ENCODE results near the gene MVB12A. TPM values are rescaled to one million over a fixed set of nuclear protein-coding genes. Genes with fewer than 3 reads are reported as not detected.

Gene MVB12A
- total and polyA plus RNA-seq, 2 of the 8 experiments (the other 6 are each of a cell fraction or from before 2014, with no cell fraction given), result 37.9 to 76.6 TPM

DNA sequence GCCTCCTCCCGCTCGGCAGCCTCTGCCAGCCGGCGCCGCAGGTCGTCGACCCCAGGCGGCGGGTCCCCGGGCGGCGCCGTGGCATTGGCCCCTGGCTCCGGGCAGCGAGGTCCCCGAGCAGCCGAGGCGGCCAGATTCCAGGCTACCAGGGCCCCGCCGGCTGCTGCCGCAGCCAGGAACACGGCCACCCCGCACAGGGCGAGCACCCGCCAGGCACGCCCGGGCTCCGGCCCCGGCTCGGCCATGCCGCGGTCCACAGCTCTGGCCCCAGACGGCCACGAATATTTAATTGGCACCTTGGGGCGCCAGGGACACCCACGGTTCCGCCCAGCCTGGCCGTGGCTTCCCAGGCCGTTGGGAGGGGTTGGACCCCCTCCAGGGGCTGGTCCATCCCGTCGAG, 25.9 kb upstream of the MVB12A start, which contains the start of gene CCDC194:
Gene CCDC194 (minus strand): TSS at position 283 of the 400 bp plus-strand sequence. CDS start 38 bp downstream, at position 245.
- Histone ChIP-seq H3K18ac (ENCODE audit: extremely low read depth, low read length) (no peak within 1 kb of the TSS), H3K56ac (replicated peaks; ENCODE audit: insufficient read length, low read depth, low read length) (no peak within 1 kb of the TSS), H3K23me2 (ENCODE audit: low read depth, low read length) (peaks cover 11% of the 10 kb centered on the region), H3K9me3 (ENCODE audit: insufficient read depth in 2 of 2, low read depth in 1 of 2, low read length in 1 of 2) (no peaks in the 10 kb centered on the region), H3K14ac (ENCODE audit: insufficient read length) (no peak within 1 kb of the TSS), H2AK5ac (ENCODE audit: low read depth, low read length) (no peak within 1 kb of the TSS), H3K23ac (ENCODE audit: insufficient read length) (no peak within 1 kb of the TSS), H3K27ac (ENCODE audit: low read depth, low read length) (no peak within 1 kb of the TSS), H4K91ac (replicated peaks; ENCODE audit: insufficient read length, low read length) (no peak within 1 kb of the TSS), H3K4me1 (replicated peaks in 1 of 4; ENCODE audit: control insufficient read depth in 3 of 4, insufficient read depth in 4 of 4, low read length in 3 of 4) (peaks cover 0 to 6% (median 3%) of the 10 kb centered on the region in 4 experiments; a peak in 4 of 7 replicates), H4K5ac (ENCODE audit: insufficient read length, low read depth, low read length) (no peak within 1 kb of the TSS), H3K9ac (replicated peaks in 1 of 4; ENCODE audit: extremely low read depth in 1 of 4, low read depth in 3 of 4, low read length in 3 of 4) (no peak within 1 kb of the TSS), H3K36me3 (ENCODE audit: control insufficient read depth in 2 of 4, insufficient read depth in 4 of 4, low read length in 3 of 4) (peaks cover 0 to 6% (median 0%) of the 10 kb centered on the region in 4 experiments; a peak in 2 of 8 replicates), H3K4me3 (ENCODE audit: extremely low read depth in 1 of 4, insufficient read depth in 2 of 4, low read depth in 3 of 4, low read length in 4 of 4) (no peak within 1 kb of the TSS), H2BK15ac (ENCODE audit: low read length) (no peak within 1 kb of the TSS), H2BK20ac (ENCODE audit: low read length) (no peak within 1 kb of the TSS), H3K79me2 (ENCODE audit: control insufficient read depth in 1 of 2, insufficient read depth in 2 of 2, low read length in 2 of 2) (no peaks in the 10 kb centered on the region), H4K20me1 (replicated peaks in 1 of 2; ENCODE audit: control insufficient read depth in 1 of 2, insufficient read depth in 2 of 2, low read length in 2 of 2) (no peaks in the 10 kb centered on the region), H2BK12ac (ENCODE audit: low read depth, low read length) (no peak within 1 kb of the TSS), H3K4me2 (ENCODE audit: insufficient read depth in 1 of 2, low read depth in 2 of 2, low read length in 2 of 2) (no peak within 1 kb of the TSS), H3K79me1 (ENCODE audit: low read depth, low read length) (no peaks in the 10 kb centered on the region), H2BK5ac (ENCODE audit: low read depth, low read length) (no peak within 1 kb of the TSS), H3K4ac (replicated peaks; ENCODE audit: insufficient read length, low read depth, low read length) (no peak within 1 kb of the TSS), H2AFZ (ENCODE audit: low read length) (no peak within 1 kb of the TSS), H3K27me3 (replicated peaks in 1 of 4; ENCODE audit: control insufficient read depth in 3 of 4, extremely low read depth in 1 of 4, insufficient read depth in 3 of 4, low read length in 3 of 4) (peaks cover 0 to 5% (median 0%) of the 10 kb centered on the region in 4 experiments; a peak in 2 of 7 replicates), H4K8ac (ENCODE audit: extremely low read depth, insufficient read depth, low read length) (no peak within 1 kb of the TSS), H2BK120ac (replicated peaks; ENCODE audit: low read depth, low read length) (no peak within 1 kb of the TSS)
- FAIRE-seq (no peak), DNase-seq (ENCODE audit: low read depth in 1 of 2, low spot score in 2 of 2) (no peak)
- ChIA-PET POLR2A (ENCODE audit: partially characterized antibody) (interaction anchor here (0.6 to 2.9 kb wide), 6 partner anchors 11 to 101 kb away, joined by 3 to 12 read pairs (median 3); partner anchors contain the start of genes BST2, DDA1 and MVB12A), CTCF (ENCODE audit: partially characterized antibody) (interaction anchor here (0.6 to 13.5 kb wide), 31 partner anchors 8 to 1900 kb away, joined by 3 to 153 read pairs (median 4); partner anchors contain the start of genes MVB12A, NXNL1 and TMEM221)
- WGBS, 2 experiments (ENCODE audit: extremely low coverage in 1 of 2, insufficient coverage in 1 of 2, insufficient read length in 1 of 2, insufficient replicate concordance in 2 of 2, low coverage in 1 of 2, low lambda C conversion rate in 2 of 2, missing lambda C conversion rate in 1 of 2), result 90% methylated on average over 34 of the region's 41 CpGs; no CpG with 5 or more reads in 1 of the 2 experiments
- TF ChIP-seq, protein P1, sequence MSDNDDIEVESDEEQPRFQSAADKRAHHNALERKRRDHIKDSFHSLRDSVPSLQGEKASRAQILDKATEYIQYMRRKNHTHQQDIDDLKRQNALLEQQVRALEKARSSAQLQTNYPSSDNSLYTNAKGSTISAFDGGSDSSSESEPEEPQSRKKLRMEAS (IDR thresholded peaks at IDR 0.05), result no peak
- TF ChIP-seq EGR1 (IDR thresholded peaks at IDR 0.05; ENCODE audit: borderline replicate concordance, low read depth, low read length) (no peak), POLR2AphosphoS5 (IDR thresholded peaks at IDR 0.05; ENCODE audit: low read depth, low read length) (no peak), RFX5 (IDR thresholded peaks at IDR 0.05; ENCODE audit: borderline replicate concordance, low read depth, low read length) (no peak), BRCA1 (IDR thresholded peaks at IDR 0.05; ENCODE audit: low read depth, low read length) (no peak), TBP (IDR thresholded peaks at IDR 0.05; ENCODE audit: low read depth, low read length) (no peak), FOSL1 (IDR thresholded peaks at IDR 0.05; ENCODE audit: insufficient read depth, low read depth, low read length) (no peak), SIRT6 (IDR thresholded peaks at IDR 0.05; ENCODE audit: low read length) (no peak), EZH2 (IDR thresholded peaks at IDR 0.05; ENCODE audit: low read depth, low read length, severe bottlenecking) (no peak), HDAC6 (IDR thresholded peaks at IDR 0.05; ENCODE audit: low read depth, low read length) (no peak), MAFK (IDR thresholded peaks at IDR 0.05; ENCODE audit: low read depth, low read length) (no peak), SP2 (IDR thresholded peaks at IDR 0.05; ENCODE audit: low read length) (no peak), BCL11A (IDR thresholded peaks at IDR 0.05; ENCODE audit: low read depth in 2 of 2, low read length in 2 of 2) (no peak)
- TF ChIP-seq, protein P2, sequence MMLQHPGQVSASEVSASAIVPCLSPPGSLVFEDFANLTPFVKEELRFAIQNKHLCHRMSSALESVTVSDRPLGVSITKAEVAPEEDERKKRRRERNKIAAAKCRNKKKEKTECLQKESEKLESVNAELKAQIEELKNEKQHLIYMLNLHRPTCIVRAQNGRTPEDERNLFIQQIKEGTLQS (IDR thresholded peaks at IDR 0.05; ENCODE audit: insufficient read depth, low read depth, low read length), result no peak
